Astrocyte (in vitro differentiated cells and primary cell): ENCODE results near the gene MOK. TPM values are rescaled to one million over a fixed set of nuclear protein-coding genes. Genes with fewer than 3 reads are reported as not detected.

ENCODE experiments used
- DNase-seq: peaks from one replicate; pipeline ENCODE4 v3.0.0-alpha.2; 2010; ENCODE audit warnings: low read depth
- FAIRE-seq: peaks from 2 replicates; lab custom pipeline; 2011; peaks lifted over from hg19 to GRCh38; lab: Jason Lieb, UNC
- H2AFZ ChIP-seq: 2 replicates; pipeline ENCODE4 v1.6.0; 2012; ENCODE audit warnings: low read depth, low read length, inconsistent platforms
- H3K27ac ChIP-seq: 2 replicates; pipeline ENCODE4 v1.5.1; 2011; ENCODE audit warnings: low read depth, low read length, inconsistent platforms
- H3K27me3 ChIP-seq: 2 replicates; pipeline ENCODE4 v1.6.0; 2011; ENCODE audit warnings: low read length, inconsistent platforms; ENCODE audit not compliant: insufficient read depth
- H3K36me3 ChIP-seq: 2 replicates; pipeline ENCODE4 v1.5.1; 2011; ENCODE audit warnings: low read length, inconsistent platforms; ENCODE audit not compliant: insufficient read depth
- H3K4me1 ChIP-seq: 2 replicates; pipeline ENCODE4 v1.5.1; 2011; ENCODE audit warnings: low read length, inconsistent platforms; ENCODE audit not compliant: insufficient read depth
- H3K4me2 ChIP-seq: 2 replicates; pipeline ENCODE4 v1.6.0; 2012; ENCODE audit warnings: low read length, inconsistent platforms
- H3K4me3 ChIP-seq: 2 replicates; pipeline ENCODE4 v1.5.1; 2011; ENCODE audit warnings: low read depth, mild to moderate bottlenecking, low read length, inconsistent platforms; ENCODE audit not compliant: insufficient read depth
- H3K79me2 ChIP-seq: 2 replicates; pipeline ENCODE4 v1.6.0; 2012; ENCODE audit warnings: mild to moderate bottlenecking, low read length, inconsistent platforms; ENCODE audit not compliant: insufficient read depth
- H3K9ac ChIP-seq: 2 replicates; pipeline ENCODE4 v1.6.0; 2012; ENCODE audit warnings: mild to moderate bottlenecking, low read length, inconsistent platforms
- H3K9me3 ChIP-seq: 2 replicates; pipeline ENCODE4 v1.5.1; 2012; ENCODE audit warnings: low read depth, mild to moderate bottlenecking, low read length, inconsistent platforms; ENCODE audit not compliant: insufficient read depth
- H4K20me1 ChIP-seq: 2 replicates; pipeline ENCODE4 v1.6.0; 2012; ENCODE audit warnings: low read length, inconsistent platforms; ENCODE audit not compliant: insufficient read depth
- H3K27ac Mint-ChIP-seq: one replicate; pipeline ENCODE4 v1.8.0; 2021; ENCODE audit warnings: mild to moderate bottlenecking, mixed read lengths; ENCODE audit not compliant: unreplicated experiment
- H3K27me3 Mint-ChIP-seq: one replicate; pipeline ENCODE4 v1.8.0; 2021; ENCODE audit warnings: low read depth, mixed read lengths; ENCODE audit not compliant: unreplicated experiment
- H3K36me3 Mint-ChIP-seq: one replicate; pipeline ENCODE4 v1.8.0; 2021; ENCODE audit warnings: low read depth, mixed read lengths; ENCODE audit not compliant: unreplicated experiment
- H3K4me1 Mint-ChIP-seq: one replicate; pipeline ENCODE4 v1.8.0; 2021; ENCODE audit warnings: low read depth, mixed read lengths; ENCODE audit not compliant: unreplicated experiment
- H3K4me3 Mint-ChIP-seq: one replicate; pipeline ENCODE4 v1.8.0; 2021; ENCODE audit warnings: mild to moderate bottlenecking, moderate library complexity, mixed read lengths; ENCODE audit not compliant: unreplicated experiment
- H3K9me3 Mint-ChIP-seq: one replicate; pipeline ENCODE4 v1.8.0; 2021; ENCODE audit warnings: mild to moderate bottlenecking, mixed read lengths; ENCODE audit not compliant: unreplicated experiment
- CTCF ChIP-seq: IDR thresholded peaks from 2 replicates; pipeline ENCODE4 v1.5.1; 2011; ENCODE audit warnings: low read depth, mild to moderate bottlenecking, inconsistent platforms, low read length, moderate library complexity; ENCODE audit not compliant: insufficient read depth
- EZH2 ChIP-seq: IDR thresholded peaks from 2 replicates; pipeline ENCODE4 v1.6.1; 2012; ENCODE audit warnings: mild to moderate bottlenecking, low read length, inconsistent platforms; ENCODE audit not compliant: insufficient read depth
- total RNA-seq: library from RNA; stranded (reverse); gene quantifications from 2 replicates; pipeline ENCODE4 v1.2.1, GENCODE V29; 2021

MOK gene
- total RNA-seq, 1 donor from 2014 or later: 9.3 TPM

DNA sequence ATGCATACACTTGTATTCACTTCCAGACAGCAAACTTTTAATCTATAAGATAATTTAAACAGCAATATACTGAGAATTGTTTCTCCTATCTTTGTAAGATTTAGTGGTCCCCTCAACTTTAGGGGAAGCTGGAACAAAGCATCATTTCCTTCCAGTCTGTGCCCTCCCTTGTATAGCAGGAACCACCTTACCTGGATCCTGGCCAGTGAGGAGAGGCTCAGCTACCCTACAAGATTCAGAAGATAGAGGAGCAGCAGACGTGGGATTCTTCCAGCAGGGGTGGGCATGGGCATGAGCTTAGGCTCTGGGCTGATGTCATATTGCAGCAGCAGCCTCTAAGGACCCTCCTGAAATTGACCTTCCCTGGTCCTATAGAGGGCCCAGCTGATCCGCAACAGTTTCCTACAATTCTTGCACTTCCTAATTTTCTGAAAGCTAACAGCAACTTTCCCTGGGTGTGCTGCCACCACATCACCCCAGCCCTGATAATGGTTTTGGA lies 21.3 kb downstream of the MOK start:
- H3K9ac ChIP-seq: peak overlapping the region; percentile 37
- no peak overlapping the region for H2AFZ ChIP-seq
- DNase-seq (no peak), FAIRE-seq (no peak)
- no peaks in the 10 kb centered on the region for H3K9me3 Mint-ChIP-seq
- peaks cover 3% of the 10 kb centered on the region for H3K9me3 ChIP-seq
- no peak overlapping the region for H3K27ac Mint-ChIP-seq
- no peak overlapping the region for H3K4me2 ChIP-seq
- H3K36me3 ChIP-seq: no peaks in the 10 kb centered on the region
- peaks cover 4% of the 10 kb centered on the region for H3K36me3 Mint-ChIP-seq
- no peak overlapping the region for H3K27ac ChIP-seq
- no peak overlapping the region for H3K4me3 Mint-ChIP-seq
- no peaks in the 10 kb centered on the region for H3K27me3 ChIP-seq
- TF ChIP-seq EZH2 (no peak), CTCF (no peak)
- no peak overlapping the region for H3K4me3 ChIP-seq
- H3K4me1 Mint-ChIP-seq: peaks cover 21% of the 10 kb centered on the region
- no peaks in the 10 kb centered on the region for H3K27me3 Mint-ChIP-seq
- no peaks in the 10 kb centered on the region for H4K20me1 ChIP-seq
- H3K4me1 ChIP-seq: peaks cover 29% of the 10 kb centered on the region
- peaks cover 18% of the 10 kb centered on the region for H3K79me2 ChIP-seq

DNA sequence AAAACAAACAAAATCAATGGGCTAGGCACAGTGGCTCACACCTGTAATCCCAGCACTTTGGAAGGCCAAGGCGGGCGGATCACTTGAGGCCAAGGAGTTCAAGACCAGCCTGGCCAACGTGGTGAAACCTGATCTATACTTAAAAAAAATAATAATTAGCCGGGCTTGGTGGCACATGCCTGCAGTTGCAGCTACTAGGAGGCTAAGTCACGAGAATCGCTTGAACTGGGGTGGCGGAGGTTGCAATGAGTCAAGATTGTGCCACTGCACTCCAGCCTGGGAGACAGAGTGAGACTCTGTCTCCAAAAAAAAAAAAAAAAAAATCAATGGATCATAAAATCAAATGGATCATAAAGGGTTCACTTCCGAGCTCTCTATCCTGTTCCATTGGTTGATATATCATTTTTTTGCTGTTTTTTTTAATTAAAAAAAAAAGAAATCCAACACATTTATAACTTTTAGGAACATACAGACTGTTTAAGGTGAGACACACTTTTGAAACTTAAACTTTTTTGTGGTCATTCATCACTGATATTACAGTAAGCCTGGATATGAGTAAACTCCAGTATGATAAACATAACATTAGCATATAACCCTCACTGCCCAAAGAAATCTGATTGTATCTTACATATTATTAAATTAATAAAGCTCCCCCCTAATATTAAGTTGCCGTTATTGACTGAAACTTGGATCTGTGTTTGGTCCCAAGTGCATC lies 22.1 kb downstream of the MOK start:
- Histone ChIP-seq H2AFZ (no peak overlapping the region), H3K4me1 (peaks cover 35% of the 10 kb centered on the region), H3K27ac (peak overlapping the region; percentile 100), H3K27me3 (no peaks in the 10 kb centered on the region), H3K79me2 (peaks cover 10% of the 10 kb centered on the region), H4K20me1 (no peaks in the 10 kb centered on the region), H3K9me3 (no peaks in the 10 kb centered on the region), H3K4me3 (no peak overlapping the region), H3K36me3 (no peaks in the 10 kb centered on the region), H3K9ac (no peak overlapping the region), H3K4me2 (no peak overlapping the region)
- Mint-ChIP-seq H3K4me1 (peaks cover 23% of the 10 kb centered on the region), H3K36me3 (peaks cover 2% of the 10 kb centered on the region), H3K27me3 (no peaks in the 10 kb centered on the region), H3K4me3 (no peak overlapping the region), H3K9me3 (no peaks in the 10 kb centered on the region), H3K27ac (no peak overlapping the region)
- no peak for FAIRE-seq
- TF ChIP-seq CTCF: no peak
- no peak for TF ChIP-seq EZH2
- DNase-seq: no peak
